H54 (cell line): ENCODE measurements around the gene DEPDC5.

Experiments used
- DNase-seq: peaks from one replicate; pipeline ENCODE4 v3.0.0; 2011; ENCODE audit warnings: low spot score, mixed read lengths; ENCODE audit not compliant: insufficient read length
- FAIRE-seq: peaks from 3 replicates; lab custom pipeline; 2011; peaks lifted over from hg19 to GRCh38; lab: Jason Lieb, UNC
- POLR2A ChIP-seq: IDR thresholded peaks from 2 replicates; pipeline ENCODE4 v1.6.1; 2011; ENCODE audit warnings: low read depth, mild to moderate bottlenecking, low read length

DEPDC5 gene

DNA sequence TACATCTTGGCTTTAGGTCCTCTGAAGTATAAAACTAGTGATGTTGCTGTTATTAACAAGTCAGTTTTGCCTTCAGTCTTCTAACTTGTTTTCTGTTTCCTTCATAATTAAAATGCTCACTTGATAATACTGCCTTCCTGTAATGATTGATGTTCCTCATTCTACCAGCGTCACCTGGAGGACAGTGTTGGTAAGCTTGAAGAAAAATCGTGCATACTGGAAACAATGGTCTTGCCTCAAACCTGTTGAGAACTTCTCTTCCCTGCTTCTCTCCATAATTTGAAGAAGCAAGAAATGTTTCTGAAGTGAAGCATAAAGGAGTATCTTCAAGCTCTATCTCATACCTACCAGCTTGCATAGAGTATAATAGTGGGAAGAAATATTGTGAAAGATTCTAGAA is 193.5 kb downstream of the DEPDC5 start:
- no peak for TF ChIP-seq POLR2A
- FAIRE-seq (no peak), DNase-seq (no peak)

DNA sequence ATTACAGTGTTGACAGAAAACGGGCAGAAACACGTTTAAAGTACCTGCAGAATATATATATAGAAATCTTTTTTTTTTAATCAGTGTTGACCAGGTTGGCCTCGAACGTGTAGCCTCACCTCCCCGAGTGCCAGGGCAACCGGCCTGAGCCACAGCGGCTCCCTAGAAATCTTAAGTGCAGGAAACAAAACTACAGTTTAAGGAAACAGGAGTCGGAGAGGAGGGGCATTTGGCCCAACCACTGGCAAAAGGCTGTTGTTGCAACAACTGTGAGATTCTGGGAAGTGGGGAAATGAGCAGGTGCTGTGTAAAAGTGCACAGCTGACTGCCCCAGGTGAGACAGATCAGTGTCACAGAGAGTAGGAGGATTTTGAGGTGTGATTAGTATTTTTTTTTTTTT is 194.2 kb downstream of the DEPDC5 start:
- FAIRE-seq (no peak), DNase-seq (no peak)
- no peak for TF ChIP-seq POLR2A

DNA sequence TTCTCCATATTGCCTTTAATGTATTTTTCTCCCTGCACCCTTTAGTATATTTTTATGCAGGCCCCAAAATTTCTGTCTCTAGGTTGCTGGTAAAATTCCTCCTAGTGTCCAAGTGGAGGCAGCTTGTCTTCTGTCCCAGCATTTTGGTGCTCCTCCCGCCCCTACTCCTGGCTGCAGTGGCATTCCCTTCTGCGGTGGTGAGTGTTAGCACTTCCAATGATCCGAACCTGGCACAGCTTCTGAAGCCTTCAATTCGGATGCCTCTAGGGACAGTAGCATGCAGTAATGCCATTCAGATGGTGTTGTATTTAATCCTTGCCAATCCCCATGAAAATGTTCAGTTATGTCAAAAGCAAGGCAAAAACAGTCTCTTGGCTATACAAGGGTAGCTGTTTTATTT is 196.4 kb downstream of the DEPDC5 start:
- DNase-seq (no peak), FAIRE-seq (no peak)
- no peak for TF ChIP-seq POLR2A

DNA sequence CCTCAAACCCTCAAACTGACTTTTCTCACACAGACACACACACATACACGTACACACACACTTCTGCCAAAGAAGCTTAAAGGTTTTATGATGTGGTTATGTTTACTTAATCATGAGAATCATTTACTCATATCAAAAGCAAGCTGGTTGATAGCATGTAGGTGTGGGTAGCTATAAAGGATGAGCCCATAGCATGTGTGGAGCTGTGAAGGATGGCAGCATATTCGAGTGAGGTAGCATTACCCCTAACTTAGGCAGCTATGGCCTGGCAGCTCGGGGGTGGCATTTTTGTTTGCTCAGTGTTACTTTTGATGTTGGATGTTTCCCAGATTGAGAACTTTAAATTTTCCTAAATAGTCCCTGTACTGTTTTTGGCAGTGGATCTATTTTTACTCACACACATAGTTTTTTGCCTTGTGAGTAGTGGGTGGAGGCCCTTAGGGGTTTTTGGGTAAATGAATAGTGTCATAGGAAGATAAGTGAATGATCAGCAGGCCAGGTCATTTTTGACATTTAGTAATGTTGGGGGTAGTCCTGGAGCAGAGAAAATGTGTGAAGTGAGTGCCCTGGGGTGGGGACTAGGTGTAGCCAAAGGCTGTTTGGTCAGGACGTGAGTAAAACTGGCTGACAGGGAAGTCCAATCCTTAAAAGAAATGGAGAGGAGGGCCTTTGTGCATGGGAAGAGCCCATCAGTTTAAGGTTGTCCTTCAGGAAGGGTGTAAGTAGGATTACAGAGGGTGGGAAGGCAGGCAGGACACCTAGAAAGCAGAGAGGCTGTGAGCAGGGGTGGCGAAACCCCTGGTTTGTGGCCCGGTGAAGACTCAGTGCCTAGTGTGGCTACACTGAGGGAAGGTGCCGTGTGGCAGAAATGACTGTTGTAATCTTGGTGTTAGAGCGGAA is 197.6 kb downstream of the DEPDC5 start:
- no peak for FAIRE-seq
- no peak for DNase-seq
- no peak for TF ChIP-seq POLR2A

DNA sequence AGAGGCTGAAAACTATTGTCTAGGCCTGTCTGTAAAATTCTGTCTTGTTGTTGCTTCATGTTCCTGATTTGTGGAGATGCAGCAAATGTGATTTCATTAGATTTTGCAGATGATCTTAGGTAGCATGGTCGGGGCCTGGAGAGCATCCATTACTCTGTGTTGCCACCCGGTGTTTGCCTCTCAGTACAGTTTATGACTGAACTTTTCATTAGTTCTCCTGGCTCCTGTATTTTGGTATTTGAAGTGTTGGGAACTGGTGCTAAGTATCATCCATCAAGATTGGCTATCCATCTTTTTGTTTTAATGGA is 198.2 kb downstream of the DEPDC5 start:
- no peak for FAIRE-seq
- no peak for DNase-seq
- TF ChIP-seq POLR2A = no peak

DNA sequence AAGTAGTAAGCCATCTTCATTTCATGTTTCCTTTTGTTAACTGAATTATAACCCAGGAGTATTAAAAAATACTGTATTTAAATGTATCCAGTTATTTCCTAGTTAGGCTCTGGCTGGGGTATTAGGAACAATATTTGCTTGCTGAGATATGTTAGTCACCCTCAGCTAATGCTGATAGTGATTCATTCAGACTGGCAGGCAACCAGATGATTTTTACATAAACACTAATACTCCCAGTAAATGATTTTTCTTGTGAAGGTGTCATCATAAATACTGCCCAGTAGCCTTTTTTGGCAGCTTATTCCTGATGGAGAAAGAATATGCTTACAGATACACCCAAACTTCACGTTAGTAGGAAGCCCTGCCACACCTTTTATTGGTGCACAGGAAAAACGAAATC is 198.7 kb downstream of the DEPDC5 start:
- FAIRE-seq (no peak), DNase-seq (no peak)
- TF ChIP-seq POLR2A = no peak

DNA sequence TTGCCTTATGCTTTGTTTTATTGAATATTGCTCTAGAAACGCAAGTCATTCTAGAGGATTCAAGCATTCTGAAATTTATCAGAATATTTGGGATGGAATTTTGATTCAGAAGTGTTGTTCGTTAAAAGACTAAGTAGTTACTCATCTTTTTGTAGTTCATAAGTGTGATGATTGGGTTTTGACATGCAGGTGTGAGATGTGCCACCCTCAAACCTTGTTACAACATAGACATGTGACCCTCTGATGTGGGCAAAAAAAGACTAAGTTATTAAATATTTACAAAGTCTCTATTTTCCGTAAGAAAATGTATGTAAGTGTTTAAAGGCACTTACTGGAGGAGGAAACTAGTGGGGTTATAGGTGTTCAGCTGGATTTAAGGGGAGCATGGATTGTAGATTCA is 199.4 kb downstream of the DEPDC5 start:
- TF ChIP-seq POLR2A = no peak
- no peak for FAIRE-seq
- no peak for DNase-seq

DNA sequence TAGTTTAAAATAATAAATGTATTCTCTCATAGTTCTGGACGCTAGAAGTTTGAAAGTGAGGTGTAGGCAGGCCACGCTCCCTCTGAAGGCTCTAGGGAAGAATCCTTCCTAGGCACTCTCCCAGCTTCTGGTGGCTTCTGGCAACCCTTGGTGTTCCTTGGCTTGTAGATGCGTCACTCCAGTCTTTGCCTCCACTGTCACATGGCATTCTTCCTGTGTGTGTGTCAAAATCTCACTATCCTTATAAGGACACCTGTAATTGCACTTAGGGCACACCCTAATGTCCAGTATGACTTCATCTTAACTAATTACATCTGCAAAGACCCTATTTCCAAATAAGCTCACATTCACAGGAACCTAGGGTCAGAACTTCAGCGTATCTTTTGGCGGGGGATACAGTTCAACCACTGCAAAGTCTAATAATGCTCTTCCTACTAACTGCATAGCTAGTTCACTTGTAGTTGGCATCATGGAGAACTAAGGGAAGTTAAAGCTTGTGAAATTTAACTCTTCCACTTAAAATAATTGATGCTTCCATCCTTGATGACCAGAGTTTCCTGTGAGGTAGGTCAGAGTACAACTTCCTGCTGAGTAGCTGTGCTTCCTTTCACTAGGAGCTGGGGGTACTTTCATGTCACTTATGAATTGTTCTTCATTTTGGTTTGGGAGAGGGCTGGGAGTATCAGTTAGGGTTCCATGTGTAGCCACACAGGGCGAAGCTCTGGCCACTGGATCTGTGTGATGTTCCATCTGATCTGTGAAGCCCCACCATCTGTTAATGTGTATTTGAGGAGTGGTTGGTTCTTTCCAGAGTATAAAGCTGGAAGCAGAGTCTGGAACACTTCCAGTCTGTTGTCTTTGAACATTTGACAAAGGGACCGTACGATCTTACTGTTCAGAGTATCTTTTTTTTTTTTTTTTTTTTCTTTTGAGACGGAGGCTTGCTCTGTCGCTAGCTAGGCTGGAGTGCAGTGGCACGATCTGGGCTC is 201.0 kb downstream of the DEPDC5 start:
- TF ChIP-seq POLR2A = no peak
- no peak for FAIRE-seq
- no peak for DNase-seq

DNA sequence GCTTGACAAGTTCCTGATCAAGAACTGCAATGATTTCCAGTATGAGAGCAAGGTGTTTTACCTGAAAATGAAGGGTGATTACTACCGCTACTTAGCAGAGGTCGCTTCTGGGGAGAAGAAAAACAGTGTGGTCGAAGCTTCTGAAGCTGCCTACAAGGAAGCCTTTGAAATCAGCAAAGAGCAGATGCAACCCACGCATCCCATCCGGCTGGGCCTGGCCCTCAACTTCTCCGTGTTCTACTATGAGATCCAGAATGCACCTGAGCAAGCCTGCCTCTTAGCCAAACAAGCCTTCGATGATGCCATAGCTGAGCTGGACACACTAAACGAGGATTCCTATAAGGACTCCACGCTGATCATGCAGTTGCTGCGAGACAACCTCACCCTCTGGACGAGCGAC is 202.5 kb downstream of the DEPDC5 start:
- TF ChIP-seq POLR2A = no peak
- no peak for FAIRE-seq

More for the DNA sequence above, 202.5 kb downstream of the DEPDC5 start:
- no peak for DNase-seq
